SK-N-SH (cell line): Measurements from ENCODE around the gene UPK1A. TPM values are rescaled to one million over a fixed set of nuclear protein-coding genes. Genes with fewer than 3 reads are reported as not detected.

Source experiments
- CTCF ChIA-PET: fragments of 300-600, 350-600 bp; formaldehyde crosslinking; extraction: SDS; loops from one replicate; lab custom pipeline; 2021; lab: Yijun Ruan, JAX
- POLR2A ChIA-PET: fragments of 350-600 bp; sonication (Branson Sonifier 250); formaldehyde crosslinking; extraction: SDS; loops from one replicate; lab custom pipeline; 2020; ENCODE audit warnings: antibody characterized with exemption, inconsistent platforms; lab: Yijun Ruan, JAX
- DNase-seq: peaks from one replicate; pipeline ENCODE4 v3.0.0; 2012
- H2AFZ ChIP-seq: fragments of 200-600 bp; sonication (generic); 2 replicates; pipeline ENCODE4 v1.8.1; 2016; ENCODE audit warnings: antibody characterized with exemption, mild to moderate bottlenecking, low read depth
- H3F3A ChIP-seq: fragments of 200-600 bp; sonication (generic); replicated peaks from 2 replicates; pipeline ENCODE3; 2016; ENCODE audit warnings: antibody characterized with exemption, mild to moderate bottlenecking; ENCODE audit not compliant: insufficient read depth
- H3K27ac ChIP-seq, 2 experiments: fragments of 200-500 bp in 1 of 2; fragments of 200-600 bp in 1 of 2; sonication (Bioruptor generic) in 1 of 2; sonication (generic), shearing (Covaris generic) in 1 of 2; 2 replicates each; pipeline versions ENCODE4 v1.5.1 to v1.6.1; 2014 to 2016; ENCODE audit warnings: low read depth in 2 of 2, inconsistent platforms in 1 of 2, low read length in 1 of 2, mild to moderate bottlenecking in 1 of 2, mixed read lengths in 1 of 2
- H3K27me3 ChIP-seq: fragments of 200-600 bp; sonication (generic), shearing (Covaris generic); 2 replicates; pipeline ENCODE4 v1.6.1; 2016; ENCODE audit warnings: mixed run types; ENCODE audit not compliant: insufficient read depth
- H3K36me3 ChIP-seq, 2 experiments: fragments of 200-500 bp in 1 of 2; fragments of 200-600 bp in 1 of 2; sonication (Bioruptor generic) in 1 of 2; sonication (generic) in 1 of 2; replicated peaks in 1 of 2; 2 replicates each; pipeline versions ENCODE3 to v1.5.1; 2014 to 2016; ENCODE audit warnings: low read length in 1 of 2, mild to moderate bottlenecking in 1 of 2; ENCODE audit not compliant: insufficient read depth in 2 of 2, control insufficient read depth in 1 of 2
- H3K4me1 ChIP-seq, 2 experiments: fragments of 200-500 bp in 1 of 2; fragments of 200-600 bp in 1 of 2; sonication (Bioruptor generic) in 1 of 2; sonication (generic), shearing (Covaris generic) in 1 of 2; 2 replicates each; pipeline versions ENCODE4 v1.5.1 to v1.6.1; 2014 to 2016; ENCODE audit warnings: low read depth in 1 of 2, low read length in 1 of 2, mixed run types in 1 of 2; ENCODE audit not compliant: insufficient read depth in 2 of 2, control insufficient read depth in 1 of 2
- H3K4me2 ChIP-seq: fragments of 200-600 bp; sonication (generic), shearing (Covaris generic); 2 replicates; pipeline ENCODE4 v1.6.1; 2017; ENCODE audit warnings: mixed run types
- H3K4me3 ChIP-seq, 2 experiments: fragments of 200-500 bp in 1 of 2; fragments of 200-600 bp in 1 of 2; sonication (Bioruptor generic) in 1 of 2; sonication (generic), shearing (Covaris generic) in 1 of 2; 2 replicates each; pipeline versions ENCODE4 v1.5.1 to v1.8.1; 2014 to 2016; ENCODE audit warnings: low read depth in 2 of 2, inconsistent platforms in 1 of 2, low read length in 1 of 2, mild to moderate bottlenecking in 1 of 2, mixed read lengths in 1 of 2, moderate library complexity in 1 of 2
- H3K79me2 ChIP-seq: fragments of 200-600 bp; sonication (generic); 2 replicates; pipeline ENCODE4 v1.8.1; 2017; ENCODE audit warnings: mild to moderate bottlenecking; ENCODE audit not compliant: insufficient read depth
- H3K9ac ChIP-seq: fragments of 200-600 bp; sonication (generic); 2 replicates; pipeline ENCODE4 v1.6.1; 2017; ENCODE audit warnings: mixed run types
- H3K9me2 ChIP-seq: fragments of 200-600 bp; sonication (generic); 2 replicates; pipeline ENCODE4 v1.6.1; 2017; ENCODE audit warnings: mixed run types
- H3K9me3 ChIP-seq: fragments of 200-600 bp; sonication (generic); 2 replicates; pipeline ENCODE4 v1.6.1; 2017; ENCODE audit warnings: mixed run types, mild to moderate bottlenecking, moderate library complexity
- H4K20me1 ChIP-seq: fragments of 200-600 bp; sonication (generic); 2 replicates; pipeline ENCODE4 v1.6.1; 2017; ENCODE audit warnings: mild to moderate bottlenecking, mixed run types; ENCODE audit not compliant: insufficient read depth
- CHD2 ChIP-seq: fragments of 150-350 bp; IDR thresholded peaks from 2 replicates; pipeline ENCODE4 v1.6.1; 2018; ENCODE audit warnings: low read length; ENCODE audit not compliant: partially characterized antibody
- EP300 ChIP-seq, 2 experiments: IDR thresholded peaks; 2 replicates each; pipeline versions ENCODE4 v1.4.0 to v1.6.1; 2012; ENCODE audit warnings: borderline replicate concordance in 1 of 2, low read depth in 1 of 2, low read length in 1 of 2
- FOSL2 ChIP-seq: IDR thresholded peaks from 2 replicates; pipeline ENCODE4 v1.4.0; 2012; ENCODE audit warnings: low read depth, mild to moderate bottlenecking, moderate library complexity, borderline replicate concordance
- FOXJ3 ChIP-seq: sonication (generic); formaldehyde crosslinking; IDR thresholded peaks from 2 replicates; pipeline ENCODE4 v1.5.1; 2020; ENCODE audit warnings: mild to moderate bottlenecking, missing genetic modification reagents
- GATA2 ChIP-seq: sonication (generic); formaldehyde crosslinking; IDR thresholded peaks from 2 replicates; pipeline ENCODE4 v1.5.0; 2020; ENCODE audit warnings: mild to moderate bottlenecking, missing genetic modification reagents
- PBX3 ChIP-seq: IDR thresholded peaks from 2 replicates; pipeline ENCODE4; 2012
- REST ChIP-seq: IDR thresholded peaks from 2 replicates; pipeline ENCODE4 v1.6.1; 2012; ENCODE audit warnings: mild to moderate bottlenecking, low read depth, low read length, moderate library complexity
- RFX5 ChIP-seq: IDR thresholded peaks from 2 replicates; pipeline ENCODE4 v1.6.1; 2012; ENCODE audit warnings: mild to moderate bottlenecking, improper control_type of control experiment, low read length
- RXRA ChIP-seq: IDR thresholded peaks from 2 replicates; pipeline ENCODE4 v1.4.0; 2012; ENCODE audit warnings: low read depth, mild to moderate bottlenecking, borderline replicate concordance
- SIN3A ChIP-seq: IDR thresholded peaks from 2 replicates; pipeline ENCODE4 v1.6.1; 2012; ENCODE audit warnings: low read depth, mild to moderate bottlenecking, low read length, moderate library complexity, borderline replicate concordance
- YY1 ChIP-seq: IDR thresholded peaks from 2 replicates; pipeline ENCODE4 v1.4.0; 2012; ENCODE audit warnings: low read depth, mild to moderate bottlenecking
- ZBTB33 ChIP-seq: IDR thresholded peaks from 2 replicates; pipeline ENCODE4 v1.4.0; 2012; ENCODE audit warnings: low read depth, borderline replicate concordance
- WGBS: methylation state at CpG from one replicate; pipeline ENCODE4 v1.1.6; 2017; ENCODE audit warnings: low lambda C conversion rate; 5-methylcytosine and 5-hydroxymethylcytosine counted together
- polyA plus RNA-seq, 3 experiments: library from polyadenylated mRNA; depleted of rRNA; stranded (reverse); fragments of >200 nt; gene quantifications; 2 replicates each; pipeline ENCODE4 v1.2.3, GENCODE V29; 2012
- TF ChIP-seq, protein P1 (sequence below): fragments of 150-350 bp; IDR thresholded peaks from 2 replicates; pipeline ENCODE4 v1.6.1; 2017; ENCODE audit warnings: antibody characterized with exemption, low read length, low read depth, borderline replicate concordance
- TF ChIP-seq, protein P2 (sequence below): IDR thresholded peaks from 2 replicates; pipeline ENCODE4 v1.4.0; 2012; ENCODE audit warnings: low read depth, borderline replicate concordance

The UPK1A gene
- polyA plus RNA-seq, 1 of the 3 experiments (the other 2 are of a cell fraction): 0.16 TPM

DNA sequence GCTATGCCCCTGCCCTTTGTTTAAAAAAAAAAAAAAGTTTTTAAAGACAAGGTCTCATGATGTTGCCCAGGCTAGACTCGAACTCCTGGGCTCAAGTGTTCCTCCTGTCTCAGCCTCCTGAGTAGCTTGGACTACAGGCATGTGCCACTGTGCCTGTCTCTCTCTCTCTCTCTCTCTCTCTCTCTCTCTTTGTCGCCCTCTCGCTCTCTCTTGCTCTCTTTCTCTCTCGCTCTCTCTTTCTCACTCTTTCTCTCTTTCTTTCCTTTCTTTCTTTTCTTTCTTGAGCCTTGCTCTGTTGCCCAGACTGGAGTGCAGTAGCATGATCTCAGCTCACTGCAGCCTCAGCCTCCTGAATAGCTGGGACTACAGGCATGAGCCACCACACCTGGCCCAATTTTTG is 10.7 kb upstream of the UPK1A start (continued):
- TF ChIP-seq REST (no peak), RFX5 (no peak), YY1 (no peak)
- TF ChIP-seq, protein P1, sequence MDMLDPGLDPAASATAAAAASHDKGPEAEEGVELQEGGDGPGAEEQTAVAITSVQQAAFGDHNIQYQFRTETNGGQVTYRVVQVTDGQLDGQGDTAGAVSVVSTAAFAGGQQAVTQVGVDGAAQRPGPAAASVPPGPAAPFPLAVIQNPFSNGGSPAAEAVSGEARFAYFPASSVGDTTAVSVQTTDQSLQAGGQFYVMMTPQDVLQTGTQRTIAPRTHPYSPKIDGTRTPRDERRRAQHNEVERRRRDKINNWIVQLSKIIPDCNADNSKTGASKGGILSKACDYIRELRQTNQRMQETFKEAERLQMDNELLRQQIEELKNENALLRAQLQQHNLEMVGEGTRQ: no peak

GRCh38 chr19:35656700-35657099 is 9.6 kb upstream of the UPK1A start:
- Histone ChIP-seq H3K36me3 (peaks cover 28 to 31% of the 10 kb centered on the region in 2 experiments), H3K9me2 (no peaks in the 10 kb centered on the region), H3K9me3 (no peaks in the 10 kb centered on the region), H3K27ac (no peak overlapping the region), H3K4me3 (no peak overlapping the region), H4K20me1 (no peaks in the 10 kb centered on the region), H3K27me3 (no peaks in the 10 kb centered on the region), H3F3A (no peaks in the 10 kb centered on the region), H2AFZ (no peak overlapping the region), H3K79me2 (0 out of 2 replicates have a peak, but pooled peaks cover under 1% of the 10 kb centered on the region), H3K4me2 (no peak overlapping the region), H3K4me1 (no peaks in the 10 kb centered on the region), H3K9ac (no peak overlapping the region)
- no peak for DNase-seq
- ChIA-PET POLR2A (interaction anchor here (1.6 kb wide), 1 partner anchor 9 kb away, joined by 3 read pairs; the partner anchor contains the start of gene COX6B1), CTCF (interaction anchor here (1.1 to 2.8 kb wide), 5 partner anchors 10 to 162 kb away, joined by 3 to 10 read pairs (median 3); no protein-coding TSS in a partner anchor)
- 89% methylated on average over 6 of the region's 6 CpGs for WGBS
- no peak for TF ChIP-seq CHD2
- no peak for TF ChIP-seq RXRA
- TF ChIP-seq FOSL2: no peak
- TF ChIP-seq FOXJ3 (CRISPR knock-in tag): no peak
- TF ChIP-seq EP300 (IDR thresholded peaks at IDR 0.05; ENCODE audit: borderline replicate concordance in 1 of 2, low read depth in 1 of 2, low read length in 1 of 2): no peak
- TF ChIP-seq PBX3: no peak
- TF ChIP-seq, protein P2, sequence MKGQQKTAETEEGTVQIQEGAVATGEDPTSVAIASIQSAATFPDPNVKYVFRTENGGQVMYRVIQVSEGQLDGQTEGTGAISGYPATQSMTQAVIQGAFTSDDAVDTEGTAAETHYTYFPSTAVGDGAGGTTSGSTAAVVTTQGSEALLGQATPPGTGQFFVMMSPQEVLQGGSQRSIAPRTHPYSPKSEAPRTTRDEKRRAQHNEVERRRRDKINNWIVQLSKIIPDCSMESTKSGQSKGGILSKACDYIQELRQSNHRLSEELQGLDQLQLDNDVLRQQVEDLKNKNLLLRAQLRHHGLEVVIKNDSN: no peak
- TF ChIP-seq ZBTB33: no peak
- TF ChIP-seq RFX5: no peak
- no peak for TF ChIP-seq SIN3A
- no peak for TF ChIP-seq GATA2 (CRISPR knock-in tag)
